Dermis microvascular lymphatic vessel endothelial cell (primary cell): ENCODE measurements around the gene GRIP2. TPM values are rescaled to one million over a fixed set of nuclear protein-coding genes. Genes with fewer than 3 reads are reported as not detected.

Experiments
- DNase-seq, 2 donors: peaks; one replicate each; pipeline versions ENCODE4 v3.0.0 to v3.0.0-alpha.2; 2010; ENCODE audit warnings: low read depth in 2 of 2
- total RNA-seq: library from RNA; depleted of rRNA; stranded (reverse); fragments of >200 nt; gene quantifications from 2 replicates; pipeline ENCODE4 v1.2.1, GENCODE V29; 2014

GRIP2 gene
- total RNA-seq, 1 donor from 2014 or later, result not detected

GRCh38 chr3:14485981-14486380, 54.2 kb downstream of the GRIP2 start:
- DNase-seq, result no peak

- DNase-seq, result no peak
Observed at GRCh38 chr3:14484741-14485140, 55.4 kb downstream of the GRIP2 start.

GRCh38 chr3:14483286-14483685, 56.9 kb downstream of the GRIP2 start:
- DNase-seq, result no peak

GRCh38 chr3:14482271-14482721, 57.8 kb downstream of the GRIP2 start:
- DNase-seq, result peak in 1 of 2 donors; percentile 76

- DNase-seq, result no peak
Observed at GRCh38 chr3:14481646-14482036, 58.5 kb downstream of the GRIP2 start.

- DNase-seq, result no peak
Observed at GRCh38 chr3:14481018-14481645, 59.0 kb downstream of the GRIP2 start.

GRCh38 chr3:14480207-14481017, 59.7 kb downstream of the GRIP2 start:
- peak in 1 of 2 donors; percentile 89 for DNase-seq

- no peak for DNase-seq
Observed at GRCh38 chr3:14479591-14479990, 60.6 kb downstream of the GRIP2 start.

- DNase-seq, result no peak
Observed at GRCh38 chr3:14478956-14479550, 61.1 kb downstream of the GRIP2 start.

GRCh38 chr3:14477311-14477935, 62.7 kb downstream of the GRIP2 start:
- no peak for DNase-seq

GRCh38 chr3:14476583-14477265, 63.4 kb downstream of the GRIP2 start:
- no peak for DNase-seq

GRCh38 chr3:14475621-14476020, 64.5 kb downstream of the GRIP2 start:
- DNase-seq, result no peak

- DNase-seq, result no peak
Observed at GRCh38 chr3:14474363-14475081, 65.6 kb downstream of the GRIP2 start.

- no peak for DNase-seq
Observed at GRCh38 chr3:14473411-14473891, 66.7 kb downstream of the GRIP2 start.

GRCh38 chr3:14472471-14473351, 67.4 kb downstream of the GRIP2 start:
- peak in 1 of 2 donors; percentile 82 for DNase-seq

GRCh38 chr3:14471690-14472089, 68.5 kb downstream of the GRIP2 start:
- DNase-seq, result no peak

- DNase-seq, result no peak
Observed at GRCh38 chr3:14471016-14471415, 69.1 kb downstream of the GRIP2 start.

GRCh38 chr3:14470461-14470860, 69.7 kb downstream of the GRIP2 start:
- no peak for DNase-seq

GRCh38 chr3:14468621-14468981, 71.5 kb downstream of the GRIP2 start:
- no peak for DNase-seq
